NCI-H226 (cell line): ENCODE results near the gene ANKRD24.
A peak's percentile ranks its signal among the peaks of the same experiment; 100 is the strongest.
"Not testable (repeated sequence)": the region's sequence is repeated elsewhere in the genome, so short reads cannot be mapped to it uniquely, and the experiment has no call there.

Experiments used
- DNase-seq: peaks from one replicate; pipeline ENCODE4 v3.0.0-alpha.2; 2015

The ANKRD24 gene

GRCh38 chr19:4182084-4182810, at the start of gene ANKRD24, which contains the start of gene SIRT6:
Gene ANKRD24, plus strand, starts transcription at chr19:4182689. Its CDS starts 3,737 bp downstream, at chr19:4186426.
Gene SIRT6, minus strand, starts transcription at chr19:4182563. Its CDS starts 24 bp downstream, at chr19:4182539.
- peak; percentile 89 for DNase-seq

- peak; percentile 13 for DNase-seq
Observed at GRCh38 chr19:4134351-4134750, 48.1 kb upstream of the ANKRD24 start.

GRCh38 chr19:4135386-4135785, 47.1 kb upstream of the ANKRD24 start:
- DNase-seq, result not testable (repeated sequence)

GRCh38 chr19:4136680-4137088, 45.8 kb upstream of the ANKRD24 start:
- no peak for DNase-seq

GRCh38 chr19:4138445-4138844, 44.0 kb upstream of the ANKRD24 start:
- DNase-seq, result no peak

GRCh38 chr19:4139614-4140236, 42.8 kb upstream of the ANKRD24 start:
- peak; percentile 47 for DNase-seq

GRCh38 chr19:4140237-4140711, 42.2 kb upstream of the ANKRD24 start:
- DNase-seq, result peak; percentile 44

GRCh38 chr19:4142916-4143315, 39.6 kb upstream of the ANKRD24 start:
- DNase-seq, result not testable (repeated sequence)

- peak; percentile 71 for DNase-seq
Observed at GRCh38 chr19:4144666-4145249, 37.7 kb upstream of the ANKRD24 start.

- peak; percentile 77 for DNase-seq
Observed at GRCh38 chr19:4149518-4150288, 32.8 kb upstream of the ANKRD24 start.

GRCh38 chr19:4151623-4152022, 30.9 kb upstream of the ANKRD24 start:
- DNase-seq, result no peak

- no peak for DNase-seq
Observed at GRCh38 chr19:4152241-4152998, 30.1 kb upstream of the ANKRD24 start.

GRCh38 chr19:4154571-4155312, 27.7 kb upstream of the ANKRD24 start:
- no peak for DNase-seq

GRCh38 chr19:4157164-4157563, 25.3 kb upstream of the ANKRD24 start:
- DNase-seq, result no peak

GRCh38 chr19:4157971-4158370, 24.5 kb upstream of the ANKRD24 start:
- not testable (repeated sequence) for DNase-seq

GRCh38 chr19:4161415-4162077, 20.9 kb upstream of the ANKRD24 start:
- DNase-seq, result no peak

- DNase-seq, result no peak
Observed at GRCh38 chr19:4164262-4164661, 18.2 kb upstream of the ANKRD24 start.

- no peak for DNase-seq
Observed at GRCh38 chr19:4171676-4172075, 10.8 kb upstream of the ANKRD24 start.

GRCh38 chr19:4172861-4173473, 9.5 kb upstream of the ANKRD24 start:
- DNase-seq, result peak; percentile 26

- DNase-seq, result no peak
Observed at GRCh38 chr19:4173479-4174212, 8.8 kb upstream of the ANKRD24 start.
